ENCODE measurements around the gene NOS1AP.
"Not testable (repeated sequence)": the region's sequence is repeated elsewhere in the genome, so short reads cannot be mapped to it uniquely, and the experiment has no call there.

Gene NOS1AP

DNA sequence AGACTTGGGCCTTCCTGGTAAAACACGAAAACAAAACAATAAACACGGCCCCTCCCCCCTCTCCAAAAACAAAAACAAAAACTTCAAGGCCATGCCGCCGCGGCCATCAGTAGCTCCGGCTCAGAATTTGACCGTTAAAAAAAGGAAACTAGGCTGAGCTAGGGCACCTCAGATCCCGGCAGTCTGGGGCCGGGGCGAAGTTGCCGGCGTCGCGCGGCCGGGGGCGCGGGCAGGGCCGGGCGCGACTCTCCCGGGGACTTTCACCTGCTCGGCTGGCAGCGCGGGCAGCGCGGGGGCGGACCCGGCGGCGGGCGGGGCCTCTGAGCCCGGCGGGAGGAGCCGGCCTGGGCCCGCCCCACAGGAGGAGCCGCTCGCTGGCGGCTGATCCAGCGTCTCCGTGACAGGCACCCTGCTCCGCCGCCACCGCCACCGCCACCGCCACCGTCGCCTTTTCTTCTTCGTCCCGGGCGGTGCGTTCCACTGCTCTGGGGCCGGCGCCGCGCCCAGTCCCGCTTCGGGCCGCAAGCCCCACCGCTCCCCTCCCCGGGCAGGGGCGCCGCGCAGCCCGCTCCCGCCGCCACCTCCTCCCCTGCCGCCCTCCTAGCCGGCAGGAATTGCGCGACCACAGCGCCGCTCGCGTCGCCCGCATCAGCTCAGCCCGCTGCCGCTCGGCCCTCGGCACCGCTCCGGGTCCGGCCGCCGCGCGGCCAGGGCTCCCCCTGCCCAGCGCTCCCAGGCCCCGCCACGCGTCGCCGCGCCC lies at the start of gene NOS1AP:
NOS1AP (plus strand) TSS at position 358 of the 760 bp plus-strand sequence. CDS start 487 bp downstream, outside the sequence.
- peak; percentile 77 for DNase-seq

DNA sequence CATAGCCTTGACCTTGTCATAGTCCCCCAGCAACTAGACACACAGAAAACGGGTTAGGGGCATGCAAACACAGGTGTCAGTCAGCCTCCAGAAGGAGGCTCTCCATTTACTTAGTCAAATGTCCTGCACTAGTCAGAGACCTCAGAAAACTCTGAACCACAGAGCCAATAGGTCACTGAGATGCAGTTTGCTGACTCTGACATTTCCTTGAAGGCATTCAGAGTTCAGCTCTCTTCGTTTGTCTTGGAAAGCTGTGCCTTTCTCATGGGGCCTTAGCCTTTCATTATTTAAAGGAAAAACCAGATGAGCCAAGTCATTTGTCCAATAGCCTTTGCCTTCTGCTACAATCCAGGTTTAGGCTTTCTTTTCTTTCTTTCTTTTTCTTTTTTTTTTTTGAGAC lies 49.3 kb upstream of the NOS1AP start:
- DNase-seq = no peak

DNA sequence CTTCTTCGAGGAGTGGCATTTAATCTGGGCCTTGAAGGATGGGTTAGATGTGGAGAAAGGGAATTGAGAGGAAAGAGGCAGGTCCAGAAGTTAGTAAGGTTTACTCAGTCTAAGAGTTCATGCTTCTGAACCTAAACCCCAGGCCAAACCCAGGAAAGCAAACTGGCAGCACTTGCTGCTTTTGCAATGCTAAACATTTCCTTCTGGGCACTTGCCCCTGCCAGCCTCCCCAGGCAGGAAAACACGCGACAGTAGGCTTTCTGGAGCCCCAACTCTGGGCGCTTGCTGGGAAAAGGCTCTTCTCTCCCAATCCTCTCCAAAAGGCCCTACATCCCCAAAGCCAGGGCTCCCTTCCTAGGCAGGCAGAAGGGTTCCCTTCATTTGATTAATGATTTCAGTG lies 48.4 kb upstream of the NOS1AP start:
- no peak for DNase-seq

- no peak for DNase-seq
These were observed 46.9 kb upstream of the NOS1AP start for GRCh38 chr1:162022626-162023025.

DNA sequence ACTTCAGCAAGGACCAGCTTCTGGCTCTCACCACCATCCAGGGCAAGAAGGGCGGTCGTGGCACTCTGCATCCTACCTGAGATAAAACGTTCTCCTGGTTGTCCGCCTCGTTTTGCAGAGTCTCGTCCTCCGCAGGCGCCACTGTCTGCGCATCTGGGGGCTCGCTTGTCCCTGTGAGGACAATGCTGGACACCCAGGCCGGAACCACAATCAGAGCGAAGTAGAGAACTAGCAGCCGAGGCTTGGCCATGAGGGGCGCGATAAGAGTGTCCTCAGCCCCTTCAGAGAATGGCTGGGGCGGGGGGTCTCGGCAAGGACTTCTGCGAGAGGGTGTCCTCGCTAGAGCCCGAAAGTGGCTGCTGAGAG lies 46.3 kb upstream of the NOS1AP start:
- no peak for DNase-seq

DNA sequence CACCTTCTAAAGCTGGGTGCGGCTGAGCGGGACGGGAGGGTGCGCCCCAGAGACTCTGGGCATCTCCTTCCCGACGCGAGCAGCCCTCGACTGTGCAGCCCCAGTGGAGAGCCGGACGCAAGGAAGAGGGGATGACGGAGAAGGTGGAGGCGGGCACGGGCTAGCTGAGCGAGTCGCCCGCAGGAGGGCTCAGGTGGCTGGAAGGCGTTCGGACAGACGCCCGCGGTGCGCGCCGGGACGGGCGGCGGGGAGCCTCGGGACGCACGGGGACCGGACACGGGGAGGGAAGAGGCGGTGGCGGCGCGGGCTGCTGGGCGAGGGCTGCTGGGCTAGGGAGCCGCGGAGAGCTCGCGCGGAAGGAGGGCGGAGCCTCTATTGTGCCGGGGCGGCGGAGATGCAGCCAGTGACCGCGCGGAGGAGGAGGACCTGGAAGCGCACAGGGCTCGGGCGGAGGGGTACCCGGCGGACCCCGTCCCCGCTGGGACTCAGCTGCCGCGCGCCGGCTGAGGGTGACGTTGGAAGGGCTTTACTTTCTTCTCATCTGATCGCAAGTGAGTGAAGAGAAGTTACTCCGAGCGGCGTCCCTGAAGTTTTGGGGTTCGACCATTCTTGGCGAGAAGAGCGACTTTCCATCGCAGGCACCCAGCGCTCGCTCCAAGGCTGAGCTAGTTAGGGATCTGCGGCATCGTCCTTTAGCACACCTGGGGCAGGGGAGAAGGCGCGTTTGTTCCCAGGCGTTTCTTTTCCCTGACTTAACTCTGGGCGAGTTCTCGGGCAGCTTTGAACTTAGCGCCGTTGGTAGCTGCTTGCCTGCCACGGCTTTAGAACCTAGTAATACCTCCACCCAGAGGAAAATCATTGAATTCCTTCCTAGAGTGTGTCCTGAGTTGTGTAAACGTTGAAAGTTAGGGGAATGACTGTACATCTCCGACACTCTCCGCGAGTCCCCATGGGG lies 45.7 kb upstream of the NOS1AP start, which contains the start of gene OLFML2B:
OLFML2B (minus strand) TSS at position 323 of the 955 bp plus-strand sequence. CDS start 439 bp downstream, outside the sequence.
- peak; percentile 87 for DNase-seq

GRCh38 chr1:162025541-162025940 lies 44.0 kb upstream of the NOS1AP start:
- DNase-seq = no peak

GRCh38 chr1:162026881-162027280 lies 42.6 kb upstream of the NOS1AP start:
- no peak for DNase-seq

DNA sequence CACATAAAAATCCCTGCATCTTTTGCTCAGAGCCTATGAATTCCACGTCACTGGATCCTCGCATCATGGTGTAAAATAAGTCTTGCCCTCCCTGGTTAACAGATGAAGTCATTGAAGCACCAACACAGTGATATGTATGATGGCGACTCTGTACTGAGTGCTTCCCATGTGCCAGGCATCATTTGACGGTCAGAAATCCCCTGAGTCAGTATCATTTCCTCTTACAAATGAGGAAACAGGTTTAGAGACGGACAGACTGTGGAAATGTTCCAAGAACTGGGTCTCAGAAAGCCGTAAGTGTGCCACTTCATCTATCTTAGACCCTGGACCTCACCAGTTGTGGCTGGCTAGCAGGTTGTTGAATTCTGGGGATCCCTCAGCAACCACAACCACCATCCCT lies 40.8 kb upstream of the NOS1AP start:
- DNase-seq = no peak

DNA sequence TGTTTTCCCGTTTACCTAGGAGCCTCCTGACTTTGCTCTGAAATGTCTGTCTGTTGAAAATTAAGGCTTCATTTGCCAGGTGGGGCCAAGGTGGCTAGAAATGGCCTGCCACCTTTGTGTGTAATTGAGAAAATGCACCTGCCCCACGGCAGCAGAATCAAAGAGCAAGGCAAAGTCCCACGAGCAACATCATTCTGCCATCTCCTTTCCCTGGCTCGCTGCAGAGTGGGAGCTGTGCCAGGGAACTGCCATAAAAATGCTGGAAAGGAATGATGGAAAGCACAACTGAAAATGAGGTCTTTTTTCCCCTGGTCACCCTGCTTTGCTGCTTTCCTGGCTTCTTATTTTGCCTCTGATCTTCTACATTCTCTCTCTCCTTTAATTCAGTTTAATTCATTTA lies 40.3 kb upstream of the NOS1AP start:
- DNase-seq = peak; percentile 74

DNA sequence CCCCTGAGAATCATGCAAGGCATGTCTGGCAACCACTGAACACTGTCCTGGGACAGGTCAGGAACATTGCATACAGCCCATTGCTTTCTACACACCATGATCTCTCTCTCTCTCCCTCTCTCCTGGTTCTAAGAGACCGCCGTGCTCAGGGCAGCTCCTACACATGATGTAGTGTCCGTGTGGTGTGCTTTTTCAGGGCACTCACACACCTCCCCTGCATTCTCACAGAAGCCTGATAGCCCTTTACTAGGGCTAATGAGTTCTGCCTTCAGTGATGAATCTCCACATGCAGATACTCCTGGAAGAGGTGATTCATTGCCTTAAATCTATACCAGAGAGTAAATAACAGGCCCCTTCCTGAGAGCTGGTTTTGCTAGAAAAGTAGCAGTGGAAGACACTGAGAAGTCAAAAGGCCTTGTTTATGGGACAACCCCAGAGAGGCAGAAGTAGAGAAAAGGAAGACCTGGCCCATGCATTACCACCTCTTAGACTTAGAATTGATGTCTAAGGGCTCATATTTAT lies 38.7 kb upstream of the NOS1AP start:
- no peak for DNase-seq

DNA sequence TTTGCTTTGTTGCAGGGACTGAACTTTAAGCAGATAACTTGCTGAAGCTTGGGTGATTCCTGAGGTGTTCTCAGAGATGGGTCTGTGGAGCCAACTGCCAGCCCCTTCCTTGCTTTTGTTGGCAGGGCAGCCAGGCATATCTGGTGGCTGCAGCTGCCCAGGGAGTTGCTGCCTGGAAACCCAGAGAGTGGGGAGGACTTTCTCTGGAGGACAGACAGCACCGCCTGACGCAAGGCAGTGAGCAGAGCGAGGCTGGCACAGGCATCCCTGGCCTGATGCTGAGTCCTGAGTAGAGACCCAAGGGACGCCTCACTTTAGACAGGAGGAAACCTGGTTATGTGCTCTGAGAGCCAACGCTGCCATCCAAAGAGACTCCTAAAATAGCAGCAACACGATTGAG lies 36.1 kb upstream of the NOS1AP start:
- peak; percentile 74 for DNase-seq

DNA sequence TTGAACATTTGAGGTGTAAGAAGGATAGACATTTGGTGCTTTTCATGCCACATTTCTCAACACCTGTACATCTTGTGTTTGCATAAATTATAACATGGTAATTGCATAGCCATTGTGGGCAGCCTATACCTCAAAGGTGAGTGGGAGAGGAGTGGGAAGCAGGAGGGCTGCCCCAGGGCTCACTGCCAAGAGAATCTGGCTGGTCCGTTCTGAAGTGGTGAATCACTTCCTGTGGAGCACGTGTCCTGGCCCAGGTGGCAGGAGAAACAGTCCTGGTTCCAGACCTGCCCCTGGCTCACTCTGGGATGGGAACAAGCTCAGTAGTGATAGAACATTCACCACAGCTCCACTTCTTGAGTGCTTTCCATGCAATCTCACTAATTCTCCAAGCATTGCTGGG lies 34.2 kb upstream of the NOS1AP start:
- DNase-seq = no peak

DNA sequence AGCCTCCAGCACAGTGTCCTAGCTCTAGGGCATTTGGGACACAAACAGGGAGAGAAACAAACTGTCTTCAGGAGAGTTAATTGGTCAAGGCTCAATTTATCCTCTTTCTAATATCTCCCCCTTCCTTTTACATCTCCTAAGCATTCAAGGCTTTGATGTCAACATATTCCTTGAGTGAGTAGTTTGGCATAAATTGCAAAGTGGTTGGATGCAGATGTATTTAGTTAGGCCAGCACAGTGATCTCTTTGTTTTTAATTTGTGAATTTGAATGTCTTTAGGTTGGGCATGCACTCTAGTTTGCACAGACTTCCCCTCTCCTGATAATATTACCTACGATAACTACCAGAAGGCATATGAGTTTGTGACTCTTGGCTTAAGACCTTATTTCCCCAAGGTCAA lies 33.3 kb upstream of the NOS1AP start:
- DNase-seq = no peak

DNA sequence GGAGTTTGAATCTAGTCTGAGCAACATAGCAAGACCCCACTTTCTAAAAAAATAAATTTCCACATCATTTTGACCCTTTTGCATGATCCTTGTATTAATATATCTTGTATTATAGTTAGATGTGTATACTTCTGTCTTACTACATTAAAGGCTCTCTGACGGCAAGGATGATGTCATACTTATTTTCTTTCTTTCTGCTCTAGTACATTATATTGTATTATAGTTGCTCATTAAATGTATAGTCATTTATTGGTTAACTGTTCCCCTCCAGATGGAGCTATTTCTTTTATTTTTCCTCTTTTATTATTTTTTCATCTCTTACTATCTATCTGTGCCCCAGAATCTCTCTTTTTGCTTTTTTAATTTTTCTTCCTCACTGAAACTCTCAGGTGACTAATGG lies 30.9 kb upstream of the NOS1AP start:
- no peak for DNase-seq

GRCh38 chr1:162040001-162040400 lies 29.5 kb upstream of the NOS1AP start:
- no peak for DNase-seq

DNA sequence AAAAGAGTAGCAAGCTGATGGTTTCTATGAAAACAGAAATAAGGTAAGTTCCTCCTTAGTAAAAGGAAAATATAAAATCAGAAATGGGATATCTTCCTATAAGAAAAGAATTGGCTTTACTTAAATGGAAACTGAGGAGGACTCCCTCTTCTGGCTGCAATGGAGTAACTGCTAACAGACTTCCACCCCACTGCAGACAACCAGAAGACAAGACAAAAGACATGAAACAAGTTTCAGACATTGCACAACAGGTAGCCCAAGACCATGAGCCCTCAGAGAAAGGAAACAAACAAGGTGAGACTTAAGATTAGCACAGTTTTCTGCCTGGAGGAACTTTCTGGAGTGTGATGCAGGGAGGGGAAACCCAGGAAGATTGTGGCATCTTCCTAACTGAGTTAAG lies 28.8 kb upstream of the NOS1AP start:
- DNase-seq = no peak

DNA sequence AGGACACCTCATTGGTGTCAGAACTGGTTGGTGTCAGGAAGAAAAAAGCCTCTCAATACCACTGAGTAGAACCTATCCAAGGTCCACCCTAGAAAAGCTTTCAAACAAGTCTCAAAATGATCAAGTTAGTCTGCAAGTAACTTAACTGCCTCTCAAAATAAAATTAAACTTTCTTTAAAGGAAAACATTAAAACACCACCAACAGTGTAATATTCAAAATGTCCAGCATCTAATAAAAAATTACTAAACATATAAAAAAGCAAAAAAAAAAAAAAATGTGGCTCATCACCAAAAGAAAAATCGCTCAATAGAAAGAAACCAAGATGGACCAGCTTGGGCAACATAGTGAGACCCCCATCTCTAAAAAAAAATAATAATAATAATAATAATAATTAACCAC lies 27.1 kb upstream of the NOS1AP start:
- DNase-seq = no peak

DNA sequence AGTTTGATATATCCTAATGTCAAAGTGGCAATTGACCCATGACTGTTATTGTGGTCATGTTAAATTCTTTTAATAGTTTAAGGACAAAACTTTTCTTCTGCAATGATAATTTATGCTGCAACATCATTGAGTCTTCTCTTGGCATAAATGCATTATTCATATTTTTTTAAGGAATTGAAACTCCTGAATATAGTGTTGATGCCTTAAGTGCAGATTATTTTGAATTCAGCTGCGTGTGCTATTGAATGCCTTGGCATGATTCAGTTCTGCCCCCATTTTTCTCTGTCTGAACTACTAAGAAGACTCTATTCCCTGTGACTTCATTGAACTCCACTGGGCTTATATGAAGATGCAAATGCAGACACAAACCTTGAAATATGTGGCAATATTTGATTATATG lies 22.6 kb upstream of the NOS1AP start:
- no peak for DNase-seq

GRCh38 chr1:162053949-162054348 lies 15.5 kb upstream of the NOS1AP start:
- not testable (repeated sequence) for DNase-seq

DNA sequence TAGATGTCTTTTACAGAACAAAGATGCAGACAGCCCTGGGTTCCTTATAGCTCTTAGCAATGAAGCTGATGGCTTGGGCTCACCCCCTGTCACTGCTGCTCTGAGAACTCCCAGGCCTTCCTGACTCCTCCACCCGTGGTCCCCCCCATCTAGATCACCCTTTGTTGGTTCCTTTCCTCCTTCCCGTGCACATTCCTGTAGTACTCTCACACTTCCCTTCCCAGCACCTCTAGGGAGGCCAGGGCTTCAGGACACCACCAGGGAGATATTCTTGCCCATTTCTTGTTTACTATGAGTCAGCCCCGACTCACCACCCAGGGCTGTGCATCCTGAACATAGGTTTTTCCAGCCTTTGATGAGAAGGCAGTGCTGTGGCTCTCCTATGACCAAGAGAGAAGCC lies 14.4 kb upstream of the NOS1AP start:
- DNase-seq = no peak

DNA sequence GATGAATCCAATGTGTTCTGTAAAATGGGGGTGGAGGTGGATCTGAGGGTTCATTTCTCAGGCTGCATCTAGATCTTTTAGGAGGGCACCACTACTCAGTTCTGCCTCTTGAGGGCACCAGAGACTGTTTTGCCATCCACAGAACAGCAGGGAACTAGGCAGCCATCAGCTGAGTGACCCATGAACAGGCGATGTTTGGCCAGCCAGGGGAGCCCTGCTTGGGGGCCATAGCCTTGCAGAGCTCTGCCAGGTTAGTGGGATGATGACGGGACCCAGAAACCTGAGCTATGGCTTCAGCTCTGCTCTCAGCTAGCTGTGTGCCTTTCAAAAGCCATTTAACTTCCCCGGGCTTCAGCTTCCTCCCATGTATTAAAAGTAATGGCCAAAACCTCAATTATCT lies 13.4 kb upstream of the NOS1AP start:
- DNase-seq = peak; percentile 72

GRCh38 chr1:162056579-162056978 lies 12.9 kb upstream of the NOS1AP start:
- no peak for DNase-seq

DNA sequence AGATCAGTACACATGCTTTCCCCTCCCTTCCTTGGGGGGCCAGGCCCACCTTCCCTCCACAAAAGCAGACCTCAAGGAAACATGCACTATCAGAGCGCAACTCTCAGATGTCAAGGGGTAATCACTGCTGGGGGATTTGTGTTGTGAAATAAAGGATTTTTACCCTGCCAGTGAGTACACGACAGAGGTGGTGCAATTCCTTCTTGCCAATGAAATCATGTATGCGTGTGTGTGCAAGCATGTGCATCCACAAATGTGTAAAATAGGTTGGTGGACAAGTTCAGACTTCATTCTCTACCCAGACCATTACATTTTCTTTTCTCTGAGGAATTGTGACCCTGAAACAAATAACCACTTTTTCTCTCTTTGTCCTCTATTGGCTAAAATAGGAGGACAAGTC lies 9.8 kb upstream of the NOS1AP start:
- DNase-seq = no peak

All from right hindlimb (tissue), 1 donor.